HL-60 (cell line): ENCODE results near the gene FSIP1.

Experiments
- GABPA ChIP-seq: IDR thresholded peaks from 2 replicates; pipeline ENCODE4 v1.6.1; 2012; ENCODE audit warnings: low read depth
- POLR2AphosphoS5 ChIP-seq: IDR thresholded peaks from 2 replicates; pipeline ENCODE4 v1.6.1; 2012; ENCODE audit warnings: low read depth
- TF ChIP-seq, protein P1 (sequence below): IDR thresholded peaks from 2 replicates; pipeline ENCODE4 v1.6.1; 2012; ENCODE audit warnings: low read depth; ENCODE audit not compliant: insufficient replicate concordance
- TF ChIP-seq, protein P2 (sequence below): IDR thresholded peaks from one replicate; pipeline ENCODE4 v1.5.1; 2011; ENCODE audit warnings: low read length, control low read depth, inconsistent platforms; ENCODE audit not compliant: insufficient read depth

DNA sequence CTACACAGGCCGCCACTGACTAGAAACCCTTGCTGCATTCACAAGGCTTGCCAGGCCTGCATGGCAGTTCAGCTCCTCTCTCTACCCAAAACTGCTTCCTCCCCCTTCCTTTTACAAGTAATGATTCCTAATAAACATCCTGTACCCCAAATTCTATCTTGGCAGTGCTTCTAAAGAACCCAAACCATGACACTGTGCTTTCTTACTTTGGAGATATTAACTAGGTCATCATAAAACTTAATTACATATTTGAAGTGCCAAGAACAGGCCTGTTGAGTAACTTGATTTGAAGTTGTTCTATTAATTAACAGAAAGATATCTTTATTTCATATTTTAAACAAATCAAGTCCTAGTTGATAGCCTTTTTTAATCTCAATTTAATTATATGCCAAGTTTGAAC lies 113.4 kb downstream of the FSIP1 start:
- TF ChIP-seq, protein P1, sequence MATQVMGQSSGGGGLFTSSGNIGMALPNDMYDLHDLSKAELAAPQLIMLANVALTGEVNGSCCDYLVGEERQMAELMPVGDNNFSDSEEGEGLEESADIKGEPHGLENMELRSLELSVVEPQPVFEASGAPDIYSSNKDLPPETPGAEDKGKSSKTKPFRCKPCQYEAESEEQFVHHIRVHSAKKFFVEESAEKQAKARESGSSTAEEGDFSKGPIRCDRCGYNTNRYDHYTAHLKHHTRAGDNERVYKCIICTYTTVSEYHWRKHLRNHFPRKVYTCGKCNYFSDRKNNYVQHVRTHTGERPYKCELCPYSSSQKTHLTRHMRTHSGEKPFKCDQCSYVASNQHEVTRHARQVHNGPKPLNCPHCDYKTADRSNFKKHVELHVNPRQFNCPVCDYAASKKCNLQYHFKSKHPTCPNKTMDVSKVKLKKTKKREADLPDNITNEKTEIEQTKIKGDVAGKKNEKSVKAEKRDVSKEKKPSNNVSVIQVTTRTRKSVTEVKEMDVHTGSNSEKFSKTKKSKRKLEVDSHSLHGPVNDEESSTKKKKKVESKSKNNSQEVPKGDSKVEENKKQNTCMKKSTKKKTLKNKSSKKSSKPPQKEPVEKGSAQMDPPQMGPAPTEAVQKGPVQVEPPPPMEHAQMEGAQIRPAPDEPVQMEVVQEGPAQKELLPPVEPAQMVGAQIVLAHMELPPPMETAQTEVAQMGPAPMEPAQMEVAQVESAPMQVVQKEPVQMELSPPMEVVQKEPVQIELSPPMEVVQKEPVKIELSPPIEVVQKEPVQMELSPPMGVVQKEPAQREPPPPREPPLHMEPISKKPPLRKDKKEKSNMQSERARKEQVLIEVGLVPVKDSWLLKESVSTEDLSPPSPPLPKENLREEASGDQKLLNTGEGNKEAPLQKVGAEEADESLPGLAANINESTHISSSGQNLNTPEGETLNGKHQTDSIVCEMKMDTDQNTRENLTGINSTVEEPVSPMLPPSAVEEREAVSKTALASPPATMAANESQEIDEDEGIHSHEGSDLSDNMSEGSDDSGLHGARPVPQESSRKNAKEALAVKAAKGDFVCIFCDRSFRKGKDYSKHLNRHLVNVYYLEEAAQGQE: no peak
- TF ChIP-seq, protein P2, sequence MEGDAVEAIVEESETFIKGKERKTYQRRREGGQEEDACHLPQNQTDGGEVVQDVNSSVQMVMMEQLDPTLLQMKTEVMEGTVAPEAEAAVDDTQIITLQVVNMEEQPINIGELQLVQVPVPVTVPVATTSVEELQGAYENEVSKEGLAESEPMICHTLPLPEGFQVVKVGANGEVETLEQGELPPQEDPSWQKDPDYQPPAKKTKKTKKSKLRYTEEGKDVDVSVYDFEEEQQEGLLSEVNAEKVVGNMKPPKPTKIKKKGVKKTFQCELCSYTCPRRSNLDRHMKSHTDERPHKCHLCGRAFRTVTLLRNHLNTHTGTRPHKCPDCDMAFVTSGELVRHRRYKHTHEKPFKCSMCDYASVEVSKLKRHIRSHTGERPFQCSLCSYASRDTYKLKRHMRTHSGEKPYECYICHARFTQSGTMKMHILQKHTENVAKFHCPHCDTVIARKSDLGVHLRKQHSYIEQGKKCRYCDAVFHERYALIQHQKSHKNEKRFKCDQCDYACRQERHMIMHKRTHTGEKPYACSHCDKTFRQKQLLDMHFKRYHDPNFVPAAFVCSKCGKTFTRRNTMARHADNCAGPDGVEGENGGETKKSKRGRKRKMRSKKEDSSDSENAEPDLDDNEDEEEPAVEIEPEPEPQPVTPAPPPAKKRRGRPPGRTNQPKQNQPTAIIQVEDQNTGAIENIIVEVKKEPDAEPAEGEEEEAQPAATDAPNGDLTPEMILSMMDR: no peak
- TF ChIP-seq POLR2AphosphoS5 (no peak), GABPA (no peak)
